GM12874 (cell line): Measurements from ENCODE around the gene DGUOK.

Source experiments
- CTCF ChIP-seq: IDR thresholded peaks from 2 replicates; pipeline ENCODE4 v1.5.1; 2011; ENCODE audit warnings: low read depth, mild to moderate bottlenecking, control low read depth, low read length, moderate library complexity; ENCODE audit not compliant: insufficient read depth

Gene DGUOK

GRCh38 chr2:74000666-74001065, 74.0 kb downstream of the DGUOK start:
- no peak for TF ChIP-seq CTCF

- TF ChIP-seq CTCF = no peak
Observed at GRCh38 chr2:74001121-74001520, 74.4 kb downstream of the DGUOK start.

- TF ChIP-seq CTCF = no peak
Observed at GRCh38 chr2:74001781-74002504, 75.3 kb downstream of the DGUOK start.

GRCh38 chr2:74002505-74003421, 76.1 kb downstream of the DGUOK start:
- TF ChIP-seq CTCF = no peak

- TF ChIP-seq CTCF = no peak
Observed at GRCh38 chr2:74003494-74004211, 77.0 kb downstream of the DGUOK start.

GRCh38 chr2:74004212-74005182, 77.8 kb downstream of the DGUOK start:
- TF ChIP-seq CTCF = no peak
